T-helper 1 cell (primary cell): ENCODE results near the gene FCGR2B.
"Not testable (repeated sequence)": the region's sequence is repeated elsewhere in the genome, so short reads cannot be mapped to it uniquely, and the experiment has no call there.

Experiments
- DNase-seq, 5 donors: peaks; one replicate each; pipeline ENCODE4 v3.0.0-alpha.2; 2012 to 2020
- total RNA-seq, 4 donors: gene quantifications; one replicate each; lab custom pipeline; 2026; lab: John Stamatoyannopoulos, UW

The FCGR2B gene
- total RNA-seq, result 0 to 1.6 (median 0.38) reads per million in 4 donors

DNA sequence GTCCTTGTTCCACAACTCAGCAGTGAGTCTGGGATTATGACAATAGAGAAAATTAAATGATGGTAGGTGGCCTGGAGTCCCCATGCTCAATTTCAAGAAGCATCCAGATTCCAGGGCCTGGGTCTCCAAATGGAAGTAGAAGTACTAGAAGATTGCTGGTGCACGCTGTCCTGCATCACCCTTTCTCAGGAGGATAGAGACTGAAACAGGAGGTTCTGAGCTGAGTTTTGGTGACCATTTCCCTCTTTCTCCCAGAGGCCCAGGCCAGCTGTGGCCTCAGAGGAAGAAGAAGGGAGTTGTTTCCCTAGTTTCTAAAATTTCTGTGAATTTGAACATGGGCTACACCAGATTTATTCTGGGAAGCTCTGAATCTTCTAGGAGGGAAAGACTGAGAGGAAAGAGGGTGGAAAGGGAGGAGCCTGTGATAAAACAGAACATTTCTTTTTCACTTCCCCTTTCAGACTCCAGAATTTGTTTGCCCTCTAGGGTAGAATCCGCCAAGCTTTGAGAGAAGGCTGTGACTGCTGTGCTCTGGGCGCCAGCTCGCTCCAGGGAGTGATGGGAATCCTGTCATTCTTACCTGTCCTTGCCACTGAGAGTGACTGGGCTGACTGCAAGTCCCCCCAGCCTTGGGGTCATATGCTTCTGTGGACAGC lies at the start of gene FCGR2B:
Gene FCGR2B, plus strand, starts transcription at position 460 of the 656 bp plus-strand sequence. Its CDS starts 99 bp downstream, at position 559.
- not testable (repeated sequence) for DNase-seq

DNA sequence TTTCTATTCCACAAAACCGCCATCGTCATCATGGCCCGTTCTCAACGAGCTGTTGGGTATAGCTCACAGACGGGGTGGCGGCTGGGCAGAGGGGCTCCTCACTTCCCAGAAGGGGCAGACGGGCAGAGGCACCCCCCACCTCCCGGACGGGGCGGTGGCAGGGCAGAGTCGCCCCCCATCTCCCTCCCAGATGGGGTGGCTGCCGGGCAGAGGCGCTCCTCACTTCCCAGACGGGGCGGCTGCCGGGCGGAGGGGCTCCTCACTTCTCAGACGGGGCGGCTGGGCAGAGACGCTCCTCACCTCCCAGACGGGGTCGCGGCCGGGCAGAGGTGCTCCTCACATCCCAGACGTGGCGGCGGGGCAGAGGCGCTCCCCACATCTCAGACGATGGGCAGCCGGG lies 46.5 kb upstream of the FCGR2B start:
- not testable (repeated sequence) for DNase-seq

DNA sequence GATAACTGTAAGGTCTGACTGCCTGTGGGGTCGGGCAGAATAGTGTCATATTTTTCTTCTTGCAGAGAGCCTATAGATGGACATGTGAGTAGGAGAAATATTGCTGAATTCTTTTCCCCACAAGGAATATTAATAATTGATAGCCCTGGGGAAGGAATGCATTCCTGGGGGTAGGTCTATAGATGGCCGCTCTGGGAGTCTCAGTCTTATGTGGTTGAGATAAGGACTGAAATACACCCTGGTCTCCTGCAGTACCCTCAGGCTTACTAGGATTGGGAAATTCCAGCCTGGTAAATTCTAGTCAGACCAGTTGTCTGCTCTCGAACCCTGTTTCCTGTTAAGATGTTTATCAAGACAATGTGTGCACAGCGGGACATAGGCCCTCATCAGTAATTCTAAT lies 44.4 kb upstream of the FCGR2B start:
- not testable (repeated sequence) for DNase-seq

DNA sequence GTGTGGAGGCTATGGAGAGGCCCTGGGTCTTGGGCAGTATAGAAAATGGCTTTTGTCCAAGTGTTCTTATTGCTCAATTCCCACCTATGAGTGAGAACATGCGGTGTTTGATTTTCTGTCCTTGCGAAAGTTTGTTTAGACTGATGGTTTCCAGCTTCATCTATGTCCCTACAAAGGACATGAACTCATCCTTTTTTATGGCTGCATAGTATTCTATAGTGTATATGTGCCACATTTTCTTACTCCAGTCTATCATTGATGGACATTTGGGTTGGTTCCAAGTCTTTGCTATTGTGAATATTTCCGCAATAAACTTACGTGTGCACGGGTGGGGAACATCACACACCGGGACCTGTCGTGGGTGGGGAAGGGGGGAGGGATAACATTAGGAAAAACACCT lies 42.5 kb upstream of the FCGR2B start:
- DNase-seq, result not testable (repeated sequence)

DNA sequence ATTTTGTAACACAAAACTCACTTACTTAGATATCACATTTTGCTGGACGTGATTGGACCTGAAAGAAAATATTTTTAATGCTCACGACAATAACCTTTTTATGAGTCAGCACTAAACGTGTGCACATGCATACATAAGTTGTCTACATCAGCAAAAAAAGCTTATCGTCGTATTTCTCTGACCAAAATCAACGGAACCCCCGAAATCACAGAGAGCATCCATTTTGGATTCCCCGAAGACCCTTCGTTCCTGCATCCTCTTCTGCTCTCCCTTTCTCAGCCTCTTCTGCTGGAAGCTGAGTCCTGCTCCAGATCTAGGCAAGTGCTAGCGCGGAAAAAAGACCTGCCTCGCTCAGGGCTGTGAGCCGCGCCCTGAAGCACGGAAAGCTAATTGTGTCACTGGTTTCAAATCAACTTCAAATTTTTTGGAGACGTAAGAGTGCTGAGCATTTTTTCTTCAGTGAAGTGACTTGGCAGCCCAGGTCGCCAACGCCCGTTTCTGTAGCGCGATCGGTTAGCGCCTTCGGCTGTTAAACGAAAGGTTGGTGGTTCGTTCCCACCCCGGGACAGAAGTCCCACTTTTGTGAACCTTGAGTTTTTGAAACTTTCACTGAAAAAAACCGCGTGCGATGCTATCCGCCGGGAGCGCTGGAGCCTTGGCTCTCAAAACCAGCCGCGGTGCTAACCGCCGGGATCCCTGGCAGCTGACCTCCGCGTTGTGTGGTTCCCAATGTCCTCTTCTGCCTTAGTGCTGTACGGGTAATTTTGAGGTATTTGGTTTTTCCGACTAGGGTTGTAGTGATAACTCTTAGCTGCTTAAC lies 41.6 kb upstream of the FCGR2B start:
- peak; percentile 51 to 75 (median 65) for DNase-seq

DNA sequence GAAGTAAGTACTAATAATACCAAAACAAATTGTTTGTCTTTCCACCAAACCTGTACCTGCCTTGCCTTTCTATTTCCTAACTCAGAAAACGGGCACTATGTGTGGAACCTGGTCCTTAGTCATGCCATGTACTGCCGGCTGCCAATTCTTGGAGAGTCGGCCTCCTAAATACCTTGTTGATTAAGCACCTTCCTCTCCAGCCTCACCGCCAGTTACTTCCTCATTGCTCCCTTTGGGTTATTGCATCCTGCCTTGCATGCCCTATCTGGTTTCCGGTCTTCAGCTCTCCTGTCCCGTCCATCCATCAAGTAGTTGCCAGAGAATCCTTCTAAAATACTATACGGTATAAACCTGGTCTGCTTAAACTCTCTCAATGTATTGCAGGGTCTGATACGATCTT lies 40.9 kb upstream of the FCGR2B start:
- DNase-seq, result not testable (repeated sequence)

DNA sequence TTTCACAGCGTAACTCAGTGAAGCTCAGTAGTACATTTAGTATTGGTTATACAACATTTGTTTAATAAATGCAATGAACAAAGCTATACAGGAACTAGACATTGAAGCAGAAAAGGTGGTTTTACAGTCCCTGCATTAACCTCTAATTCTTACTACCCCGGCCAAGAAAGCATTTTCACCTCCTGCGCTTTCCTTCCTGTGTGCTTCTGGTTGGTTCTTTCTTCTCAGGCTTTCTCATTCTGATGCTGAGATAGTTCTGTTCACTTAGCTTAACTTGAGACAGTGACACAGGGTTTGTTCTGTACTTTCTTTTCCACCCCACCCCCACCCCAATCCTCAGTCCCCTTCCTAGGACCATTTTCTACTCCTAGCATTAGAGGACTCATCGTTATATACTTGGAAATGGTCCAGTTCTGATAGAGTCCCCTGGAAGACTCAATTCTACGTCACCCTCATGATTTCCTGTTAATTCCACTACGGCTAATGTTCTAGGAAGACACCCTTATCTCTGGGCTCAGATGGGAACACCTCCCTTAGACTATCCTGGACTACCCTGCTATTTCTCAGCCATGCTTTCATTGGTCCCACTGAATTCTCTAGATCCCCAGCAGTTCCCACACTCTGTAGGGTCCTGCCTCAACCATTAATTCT lies 39.4 kb upstream of the FCGR2B start:
- peak in 1 of 5 donors; percentile 4 for DNase-seq

DNA sequence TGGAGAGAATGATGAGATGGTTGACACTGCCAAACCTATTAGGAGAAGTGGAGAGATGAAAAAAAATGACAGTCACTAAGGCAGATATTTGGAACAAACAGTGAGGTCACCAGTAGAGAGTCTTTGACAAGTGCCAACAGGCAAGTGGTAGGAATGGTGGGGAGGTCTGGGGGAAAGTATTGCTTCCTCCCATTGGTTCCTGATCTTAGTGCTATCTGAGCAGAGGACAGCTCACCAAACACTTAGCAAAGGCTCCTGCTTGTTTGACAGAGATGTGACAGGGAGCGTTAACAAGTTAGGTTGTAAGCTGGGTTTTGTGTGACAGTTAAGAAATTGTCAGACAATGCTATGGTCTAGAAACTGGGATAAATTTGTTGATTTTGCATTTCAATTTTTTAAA lies 38.3 kb upstream of the FCGR2B start:
- DNase-seq, result not testable (repeated sequence)

DNA sequence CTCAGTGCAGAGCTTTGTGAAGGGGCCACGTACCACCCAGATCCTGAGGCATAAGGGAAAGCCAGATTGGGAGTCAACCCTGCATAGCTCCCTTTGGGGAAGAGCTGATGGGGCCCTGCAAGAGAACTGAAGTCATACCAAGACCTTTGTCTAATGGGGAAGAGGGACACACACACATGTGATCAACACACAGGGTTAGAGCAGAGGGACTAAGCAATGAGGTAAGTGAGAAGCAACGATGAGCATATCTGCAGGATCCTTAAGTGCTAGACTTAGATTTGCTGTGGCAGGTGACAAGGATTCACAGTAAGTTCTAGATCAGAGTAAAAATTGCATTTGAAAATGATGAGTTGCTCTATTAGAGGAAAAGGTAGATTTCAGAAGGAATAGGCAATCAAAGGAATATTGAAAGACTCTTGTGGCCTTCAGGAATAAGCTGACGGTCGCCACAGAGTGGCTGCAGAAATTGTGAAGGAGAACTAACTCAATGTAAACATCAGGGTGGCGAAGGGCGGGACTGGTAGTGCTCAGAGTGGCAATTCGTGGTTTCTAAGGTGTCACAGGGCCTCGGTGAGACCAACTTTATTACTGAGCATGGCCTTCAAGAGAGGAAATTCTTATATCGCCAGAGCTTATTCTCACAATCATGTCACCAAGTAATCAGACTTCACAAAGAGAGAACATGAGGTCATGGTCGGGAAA lies 36.3 kb upstream of the FCGR2B start:
- DNase-seq, result not testable (repeated sequence)

DNA sequence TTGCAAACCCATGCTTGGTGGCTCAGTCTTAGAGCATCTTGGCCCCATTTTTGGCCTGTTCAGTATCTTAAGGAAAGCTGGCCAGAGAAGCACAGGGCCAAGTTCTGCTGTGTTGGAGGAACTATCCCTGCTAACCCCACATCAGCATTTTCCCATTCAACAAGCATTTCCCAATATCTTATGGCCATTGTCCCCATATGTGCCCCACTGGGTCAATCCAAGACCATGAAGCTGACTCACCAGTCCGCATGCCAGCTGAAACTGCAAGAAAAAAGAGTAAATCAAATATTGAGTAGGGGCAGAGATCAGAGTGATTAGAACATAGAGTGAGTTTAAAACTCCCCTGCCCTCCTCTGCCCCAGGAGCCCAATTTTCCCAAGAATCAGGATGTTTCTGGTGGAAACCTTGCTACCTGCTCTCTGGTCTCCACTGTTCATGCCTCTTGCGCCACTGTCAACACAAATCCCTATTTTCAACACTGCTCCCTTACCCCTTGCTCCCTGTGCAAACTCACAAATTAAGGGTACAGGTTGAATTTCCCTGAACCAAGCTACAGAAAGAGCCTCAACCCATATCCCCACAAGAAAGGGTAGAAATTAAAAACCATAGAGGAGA lies 32.7 kb upstream of the FCGR2B start:
- DNase-seq, result not testable (repeated sequence)

DNA sequence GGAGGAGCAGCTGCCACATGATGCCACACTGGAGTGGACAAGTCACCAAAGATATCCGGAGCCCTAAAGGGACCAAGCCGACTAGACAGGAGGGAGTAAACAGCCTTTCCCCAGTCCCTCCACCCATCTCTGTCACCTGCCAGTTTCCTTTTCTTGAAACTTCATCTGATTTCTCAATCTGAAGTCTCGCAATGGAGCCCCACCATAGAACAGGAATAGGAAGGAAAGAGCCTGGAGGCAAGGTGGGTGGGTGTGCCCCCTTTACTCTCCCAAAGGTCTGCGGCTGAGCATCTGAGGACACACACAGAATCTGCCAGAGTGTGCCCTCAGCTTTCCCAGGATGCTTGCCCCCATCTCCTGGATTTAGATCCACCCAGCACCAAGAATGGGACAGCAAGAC lies 31.9 kb upstream of the FCGR2B start, which contains the start of gene FCGR3B:
Gene FCGR3B, minus strand, starts transcription at position 101 of the 400 bp plus-strand sequence. Its CDS starts 82 bp downstream, at position 19.
- DNase-seq, result no peak

DNA sequence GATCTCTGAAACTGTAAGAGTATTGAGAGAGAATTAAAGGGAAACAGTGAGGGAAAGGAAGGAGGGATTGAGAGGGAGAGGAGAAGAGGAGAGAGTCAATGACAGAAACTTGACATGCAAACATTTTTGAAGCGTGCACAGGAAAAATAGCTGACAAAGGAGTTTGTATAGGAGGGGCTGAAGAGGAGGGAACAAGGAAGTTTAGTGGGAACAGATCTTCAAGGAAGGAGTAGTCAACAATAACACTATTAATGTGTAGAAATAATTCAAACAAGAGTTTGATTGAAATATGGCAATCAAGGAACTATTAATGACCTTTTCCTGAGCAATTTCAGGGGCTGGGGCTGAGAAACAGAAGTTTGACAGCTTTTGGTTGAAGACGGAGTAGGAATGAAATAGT lies 27.9 kb upstream of the FCGR2B start:
- DNase-seq, result not testable (repeated sequence)

DNA sequence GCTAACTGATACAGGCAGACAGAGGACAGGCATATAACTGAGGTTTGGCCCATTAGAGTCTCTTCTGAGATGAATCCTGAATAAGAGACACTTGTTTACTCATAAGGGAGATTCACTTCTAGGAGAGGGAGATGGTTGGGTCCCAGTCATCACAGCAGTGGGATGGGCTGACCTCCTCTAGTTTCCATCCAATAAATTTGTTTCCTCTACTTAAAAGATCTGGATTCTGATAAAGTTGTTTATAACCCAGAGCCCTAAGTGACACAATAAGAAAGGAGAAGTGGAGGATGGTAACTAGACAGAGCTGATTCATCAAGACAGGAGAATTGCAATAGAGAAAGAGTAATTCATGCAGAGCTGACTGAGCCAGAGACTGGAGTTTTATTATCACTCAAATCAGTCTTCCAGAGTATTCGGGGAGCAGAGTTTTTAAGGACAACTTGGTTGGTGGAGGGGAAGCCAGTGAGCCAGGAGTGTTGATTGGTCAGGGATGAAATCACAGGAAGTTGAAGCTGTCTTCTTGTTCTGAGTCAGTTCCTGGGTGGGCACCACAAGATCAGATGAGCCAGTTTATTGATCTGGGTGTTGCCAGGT lies 26.7 kb upstream of the FCGR2B start:
- not testable (repeated sequence) for DNase-seq

DNA sequence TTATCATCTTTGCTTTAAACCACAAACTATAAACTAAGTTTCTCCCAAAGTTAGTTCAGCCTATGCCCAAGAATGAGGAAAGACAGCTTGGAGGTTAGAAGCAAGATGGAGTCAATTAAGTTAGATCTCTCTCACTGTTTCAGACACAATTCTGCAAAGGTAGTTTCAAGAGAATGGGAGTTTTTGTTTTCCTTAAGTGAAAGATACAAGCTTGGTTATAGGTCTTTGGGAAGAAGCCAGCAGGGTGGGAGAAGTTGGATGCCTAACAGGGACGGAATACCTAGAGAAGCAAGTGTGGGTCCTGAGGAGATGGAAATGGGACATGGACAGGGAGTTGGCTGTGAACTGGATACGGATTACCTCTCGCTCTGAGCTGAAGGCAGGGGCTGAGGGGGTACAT lies 26.0 kb upstream of the FCGR2B start:
- DNase-seq, result not testable (repeated sequence)

DNA sequence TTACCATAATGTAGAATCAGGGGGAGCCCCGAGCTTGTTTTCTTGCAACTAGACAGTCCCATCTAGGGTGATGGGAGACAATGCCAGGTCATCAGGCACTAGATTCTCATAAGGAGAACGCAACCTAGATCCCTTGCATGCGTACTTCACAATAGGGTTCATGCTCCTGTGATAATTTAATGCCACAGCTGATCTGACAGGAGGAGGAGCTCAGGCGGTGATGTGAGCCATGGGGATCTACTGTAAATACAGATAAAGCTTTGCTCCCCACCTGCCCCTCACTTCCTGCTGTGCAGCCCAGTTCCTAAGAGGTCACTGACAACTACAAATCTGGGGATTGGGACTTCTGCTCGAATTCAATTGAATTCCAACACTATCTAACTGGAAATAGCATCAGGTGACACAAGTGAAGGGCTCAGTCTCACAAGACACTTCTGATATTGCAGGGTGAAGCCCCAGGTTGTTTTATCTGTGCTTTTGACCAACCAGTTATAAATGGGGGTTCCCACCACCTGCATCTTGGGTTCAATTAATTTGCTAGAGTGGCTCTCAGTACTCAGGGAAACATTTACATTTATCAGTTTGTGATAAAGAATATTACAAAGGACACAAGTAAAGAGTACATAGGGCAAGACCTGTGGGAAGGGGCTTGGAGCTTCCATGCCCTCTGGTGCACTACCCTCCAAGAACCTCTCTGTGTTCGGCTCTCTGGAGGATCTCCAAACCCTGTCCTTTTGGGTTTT lies 24.5 kb upstream of the FCGR2B start:
- DNase-seq, result not testable (repeated sequence)

DNA sequence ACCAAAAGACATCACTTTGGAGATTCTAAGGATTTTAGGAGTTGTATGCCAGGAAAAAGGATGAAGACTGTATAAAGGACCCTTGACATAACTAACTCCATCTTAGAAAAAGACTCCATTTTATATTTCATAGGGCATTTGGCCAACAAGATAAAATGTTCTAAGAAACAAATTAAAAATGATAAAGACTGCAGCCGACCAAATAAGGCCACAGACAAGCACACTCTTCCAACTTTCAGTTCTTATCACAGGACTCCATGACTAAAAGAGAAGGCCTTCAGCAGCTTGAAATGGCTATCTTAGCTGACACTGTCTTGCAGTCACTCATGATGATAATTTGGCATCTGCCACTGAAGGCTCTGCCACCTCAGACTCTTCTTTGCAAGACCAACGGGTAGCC lies 23.7 kb upstream of the FCGR2B start:
- not testable (repeated sequence) for DNase-seq

DNA sequence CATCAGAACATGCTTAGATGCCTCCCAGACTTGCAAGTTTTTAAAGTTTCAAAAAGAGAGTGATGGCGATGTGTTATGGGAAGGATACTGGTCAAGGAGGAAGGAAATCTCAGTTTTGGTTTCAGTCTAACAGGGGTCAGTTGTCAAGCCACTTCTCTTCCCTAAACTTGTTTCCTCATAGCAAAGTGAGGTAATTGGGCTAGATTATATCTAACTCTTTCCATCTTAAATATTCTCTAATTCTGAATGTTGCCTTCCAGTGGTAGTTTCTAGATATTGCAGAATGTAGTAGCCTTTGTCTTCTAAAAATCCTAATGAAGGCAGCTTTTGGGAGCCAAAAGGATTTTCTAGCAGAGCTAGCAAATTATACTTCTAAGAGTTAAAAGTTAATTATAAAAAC lies 20.2 kb upstream of the FCGR2B start:
- DNase-seq, result not testable (repeated sequence)

DNA sequence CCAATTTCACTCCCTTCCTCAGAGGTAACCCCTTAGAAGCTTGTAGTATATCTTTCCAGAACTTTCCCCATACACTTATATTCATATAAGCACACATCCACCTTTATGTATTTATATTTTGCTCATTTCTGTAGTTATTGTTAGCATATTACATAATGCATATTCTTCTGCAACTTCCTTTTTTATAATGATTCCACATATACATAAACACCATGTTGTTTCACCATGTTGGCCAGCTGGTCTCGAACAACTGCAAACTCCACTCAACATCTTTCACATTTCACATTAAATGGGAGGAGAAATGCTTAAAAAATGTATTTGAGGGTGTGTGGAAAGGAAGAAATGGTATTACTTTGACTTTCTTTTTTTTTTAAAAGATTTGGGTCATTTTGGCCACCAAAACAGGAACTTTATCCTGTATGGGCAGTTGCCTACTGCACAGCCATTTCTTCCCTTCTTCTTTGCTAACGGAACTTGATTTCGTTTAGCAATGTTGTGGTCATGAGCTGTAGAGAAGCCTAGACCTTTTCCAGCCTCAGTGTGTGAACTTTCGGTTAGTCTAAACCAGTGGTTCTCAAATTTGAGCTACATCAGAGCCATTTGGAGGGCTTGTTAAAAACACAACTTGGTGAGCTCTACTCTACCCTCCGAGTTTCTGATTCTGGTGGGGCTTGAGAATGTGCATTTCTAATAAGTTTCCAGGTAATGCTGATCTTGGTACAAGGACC lies 19.3 kb upstream of the FCGR2B start:
- DNase-seq, result not testable (repeated sequence)

DNA sequence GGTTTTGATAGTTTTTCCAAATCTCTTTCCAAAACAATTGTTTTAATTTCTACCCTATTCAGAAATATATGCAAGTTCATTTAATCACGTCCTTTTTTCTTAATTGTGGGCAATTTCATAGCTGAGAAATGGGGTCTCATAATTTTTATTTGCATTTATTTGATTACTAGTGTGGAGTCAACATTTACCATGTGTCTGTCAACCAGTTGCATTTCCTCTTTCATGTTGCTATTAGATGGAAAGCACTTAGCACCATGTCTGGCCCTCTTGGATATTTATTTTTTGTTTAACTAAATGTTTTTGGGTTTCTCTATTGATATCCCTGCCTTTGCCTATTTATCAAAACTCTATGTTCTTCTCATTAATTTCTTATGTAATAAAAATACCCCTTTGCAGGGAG lies 18.1 kb upstream of the FCGR2B start:
- DNase-seq, result not testable (repeated sequence)
